Body of pancreas (tissue), 4 donors: Measurements from ENCODE around the gene EREG. TPM values are rescaled to one million over a fixed set of nuclear protein-coding genes. Genes with fewer than 3 reads are reported as not detected.
A peak's percentile ranks its signal among the peaks of the same experiment; 100 is the strongest.

Source experiments
- ATAC-seq: fragments of 150-250 bp; one replicate; pipeline ENCODE4 v1.9.1; 2016
- DNase-seq, 4 donors: peaks; one replicate each; pipeline ENCODE4 v3.0.0-alpha.2; 2019
- H3K27ac ChIP-seq, 4 donors: fragments of 200-600 bp; sonication (generic); 1 replicate in 3 of 4; 2 replicates in 1 of 4; pipeline versions ENCODE4 v1.5.1 to v1.6.1; 2016 to 2019; ENCODE audit warnings: mild to moderate bottlenecking in 1 of 4, mixed read lengths in 1 of 4, moderate library complexity in 1 of 4
- H3K27me3 ChIP-seq, 2 donors: fragments of 200-600 bp; sonication (generic); one replicate each; pipeline ENCODE4 v1.6.0; 2016; ENCODE audit warnings: mild to moderate bottlenecking in 1 of 2
- H3K36me3 ChIP-seq, 2 donors: fragments of 200-600 bp; sonication (generic); replicated peaks in 1 of 2; 2 replicates each; pipeline ENCODE4 v1.5.1; 2016; ENCODE audit warnings: low read depth in 2 of 2; ENCODE audit not compliant: insufficient read depth in 1 of 2
- H3K4me1 ChIP-seq: fragments of 200-600 bp; sonication (generic); one replicate; pipeline ENCODE4 v1.6.0; 2016
- H3K4me3 ChIP-seq, 2 donors: fragments of 200-600 bp; sonication (generic); 1 replicate in 1 of 2; 2 replicates in 1 of 2; pipeline ENCODE4 v1.5.1; 2016 to 2019
- H3K9me3 ChIP-seq, 3 donors: fragments of 200-600 bp; sonication (generic); 1 replicate in 2 of 3; 2 replicates in 1 of 3; pipeline ENCODE4 v1.5.1; 2016
- POLR2A ChIP-seq, 3 donors: fragments of 450-650 bp; IDR thresholded peaks; one replicate each; pipeline ENCODE4 v1.6.1; 2016; ENCODE audit warnings: antibody characterized with exemption in 3 of 3, mild to moderate bottlenecking in 2 of 3
- WGBS, 2 donors: methylation state at CpG; one replicate each; pipeline ENCODE4 v1.1.5; 2017; 5-methylcytosine and 5-hydroxymethylcytosine counted together
- intact Hi-C: fragments of 100-400 bp; cut with DNase I; formaldehyde crosslinking; loops from one replicate; pipeline ENCODE4 v1.15.1; 2023
- total RNA-seq, 2 donors: library from RNA; depleted of rRNA; stranded (reverse); fragments of >200 nt; gene quantifications; one replicate each; pipeline ENCODE4 v1.1.0, GENCODE V29; 2016
- TF ChIP-seq, protein P1 (sequence below), 7 experiments: fragments of 450-650 bp in 4 of 7; fragments of 200-600 bp in 3 of 7; sonication (generic) in 3 of 7; IDR thresholded peaks; one replicate each; pipeline ENCODE4 v1.5.1; 2016 to 2019; ENCODE audit warnings: antibody characterized with exemption in 7 of 7

The EREG gene
- total RNA-seq, 2 donors from 2014 or later: not detected

DNA sequence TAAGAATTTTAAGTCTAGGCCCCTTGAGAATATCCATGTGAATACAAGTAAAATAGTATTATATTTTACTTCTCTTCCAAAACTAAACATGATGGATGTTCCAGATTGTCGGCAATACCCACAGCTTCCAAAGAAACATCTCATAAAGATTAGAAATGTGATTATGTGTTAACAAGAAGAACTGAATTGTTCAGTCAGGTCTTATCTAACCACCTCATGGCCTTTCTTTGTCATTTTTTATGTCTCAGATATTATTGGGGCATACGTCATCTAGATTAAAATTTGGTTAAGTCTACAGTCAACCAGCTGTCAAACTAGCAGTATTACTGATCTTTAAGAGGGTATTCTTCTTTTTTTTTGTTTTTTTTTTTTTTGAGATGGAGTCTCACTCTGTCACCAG lies 46.7 kb upstream of the EREG start:
- intact Hi-C loops: no loop called here
- H3K27me3 ChIP-seq: no peaks in the 10 kb centered on the region
- TF ChIP-seq POLR2A (IDR thresholded peaks at IDR 0.05): no peak
- TF ChIP-seq, protein P1, sequence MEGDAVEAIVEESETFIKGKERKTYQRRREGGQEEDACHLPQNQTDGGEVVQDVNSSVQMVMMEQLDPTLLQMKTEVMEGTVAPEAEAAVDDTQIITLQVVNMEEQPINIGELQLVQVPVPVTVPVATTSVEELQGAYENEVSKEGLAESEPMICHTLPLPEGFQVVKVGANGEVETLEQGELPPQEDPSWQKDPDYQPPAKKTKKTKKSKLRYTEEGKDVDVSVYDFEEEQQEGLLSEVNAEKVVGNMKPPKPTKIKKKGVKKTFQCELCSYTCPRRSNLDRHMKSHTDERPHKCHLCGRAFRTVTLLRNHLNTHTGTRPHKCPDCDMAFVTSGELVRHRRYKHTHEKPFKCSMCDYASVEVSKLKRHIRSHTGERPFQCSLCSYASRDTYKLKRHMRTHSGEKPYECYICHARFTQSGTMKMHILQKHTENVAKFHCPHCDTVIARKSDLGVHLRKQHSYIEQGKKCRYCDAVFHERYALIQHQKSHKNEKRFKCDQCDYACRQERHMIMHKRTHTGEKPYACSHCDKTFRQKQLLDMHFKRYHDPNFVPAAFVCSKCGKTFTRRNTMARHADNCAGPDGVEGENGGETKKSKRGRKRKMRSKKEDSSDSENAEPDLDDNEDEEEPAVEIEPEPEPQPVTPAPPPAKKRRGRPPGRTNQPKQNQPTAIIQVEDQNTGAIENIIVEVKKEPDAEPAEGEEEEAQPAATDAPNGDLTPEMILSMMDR (IDR thresholded peaks at IDR 0.05): no peak

DNA sequence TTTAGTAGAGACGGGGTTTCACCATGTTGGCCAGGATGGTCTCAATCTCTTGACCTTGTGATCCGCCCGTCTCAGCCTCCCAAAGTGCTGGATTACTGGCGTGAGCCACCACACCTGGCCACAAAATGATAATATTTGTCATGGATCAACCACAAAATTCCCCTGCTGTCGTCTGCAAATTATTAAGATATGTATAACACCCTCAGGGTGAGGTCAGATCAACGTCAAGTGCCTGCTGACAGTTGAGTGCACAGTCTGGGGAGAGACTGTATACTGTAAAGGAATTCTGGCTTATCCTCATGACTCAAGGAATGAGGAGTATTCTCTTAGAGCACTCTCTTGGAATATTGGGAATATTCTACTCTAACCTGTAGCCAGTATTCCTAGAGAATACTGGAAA lies 45.5 kb upstream of the EREG start:
- Histone ChIP-seq H3K27me3 (no peaks in the 10 kb centered on the region), H3K9me3 (no peaks in the 10 kb centered on the region), H3K27ac (no peak overlapping the region), H3K4me3 (no peak overlapping the region), H3K36me3 (no peaks in the 10 kb centered on the region), H3K4me1 (no peaks in the 10 kb centered on the region)
- DNase-seq (no peak), ATAC-seq (no peak)
- intact Hi-C loops: no loop called here
- 66 to 76% methylated on average over 6 of the region's 6 CpGs for WGBS, 2 donors
- TF ChIP-seq POLR2A (IDR thresholded peaks at IDR 0.05): no peak
- TF ChIP-seq, protein P1 (IDR thresholded peaks at IDR 0.05): no peak

More for the DNA sequence above, 46.7 kb upstream of the EREG start:
- H3K9me3 ChIP-seq: no peaks in the 10 kb centered on the region
- ATAC-seq (no peak), DNase-seq (no peak)
- H3K4me1 ChIP-seq: no peaks in the 10 kb centered on the region
- no peak overlapping the region for H3K4me3 ChIP-seq
- H3K36me3 ChIP-seq: no peaks in the 10 kb centered on the region
- no peak overlapping the region for H3K27ac ChIP-seq
- WGBS, 2 donors: 69 to 71% methylated on average over 2 of the region's 2 CpGs

DNA sequence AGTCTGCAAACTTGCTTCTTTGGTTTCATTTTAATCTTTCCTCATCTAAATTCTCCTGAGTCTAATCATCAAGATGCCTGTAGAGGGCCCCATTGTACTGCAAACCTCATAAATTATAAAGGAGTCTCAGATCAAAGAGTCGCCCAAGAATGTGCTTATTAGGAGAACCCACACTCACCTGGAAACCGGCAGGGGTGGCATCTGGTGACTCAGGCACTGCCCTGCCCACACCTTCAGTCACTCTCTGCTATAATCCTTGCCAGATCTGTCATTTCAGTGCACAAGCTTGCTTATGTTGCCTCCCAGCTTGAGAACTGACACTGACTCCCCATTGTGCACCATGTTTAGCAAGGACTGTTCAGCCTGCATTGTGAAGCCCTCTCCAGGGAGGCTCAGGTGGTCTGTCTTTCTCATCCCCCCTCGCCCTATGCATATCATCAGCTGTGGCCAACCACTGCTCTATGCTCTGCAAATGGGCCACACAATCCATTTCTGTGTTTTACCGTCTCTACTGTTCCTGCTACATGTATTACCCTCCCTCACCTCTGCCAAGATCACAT lies 44.3 kb upstream of the EREG start:
- peak; percentile 63 for ATAC-seq
- Histone ChIP-seq H3K9me3 (no peaks in the 10 kb centered on the region), H3K4me1 (no peaks in the 10 kb centered on the region), H3K27ac (no peak overlapping the region), H3K36me3 (no peaks in the 10 kb centered on the region), H3K27me3 (no peaks in the 10 kb centered on the region), H3K4me3 (no peak overlapping the region)
- intact Hi-C loops: loop anchor here (5.0 kb wide), 1 partner anchor 357 kb away; no protein-coding TSS in a partner anchor
- peak; percentile 13 to 60 (median 44) for DNase-seq
- 37 to 39% methylated on average over 4 of the region's 4 CpGs for WGBS, 2 donors
- TF ChIP-seq, protein P1 (IDR thresholded peaks at IDR 0.05): peak in 6 of 7 experiments; percentile 23 to 62 (median 49)
- no peak for TF ChIP-seq POLR2A (IDR thresholded peaks at IDR 0.05)

DNA sequence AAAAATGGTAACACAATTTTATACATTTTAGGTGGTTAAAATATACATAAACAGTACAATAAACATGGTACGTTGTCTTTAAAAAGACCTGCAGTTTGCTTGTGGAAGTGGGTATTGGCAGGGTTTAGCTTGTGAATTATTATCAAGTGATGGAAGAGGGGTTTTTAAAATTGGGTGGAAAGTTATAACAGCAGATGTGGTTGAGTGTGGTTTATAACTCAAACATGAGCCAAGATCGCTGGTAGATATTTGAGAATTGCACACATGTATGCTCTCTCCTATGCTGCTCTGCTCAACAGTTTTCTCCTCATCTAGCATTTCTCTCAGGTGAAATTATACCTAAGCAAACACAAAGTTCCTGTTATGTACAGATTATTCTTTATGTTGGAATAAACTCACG lies 42.6 kb upstream of the EREG start:
- Histone ChIP-seq H3K9me3 (no peaks in the 10 kb centered on the region), H3K36me3 (no peaks in the 10 kb centered on the region), H3K4me3 (no peak overlapping the region), H3K27ac (no peak overlapping the region), H3K27me3 (no peaks in the 10 kb centered on the region), H3K4me1 (no peaks in the 10 kb centered on the region)
- ATAC-seq: no peak
- intact Hi-C loops: loop anchor here (5.0 kb wide), 1 partner anchor 355 kb away; no protein-coding TSS in a partner anchor
- no peak for TF ChIP-seq POLR2A (IDR thresholded peaks at IDR 0.05)
- TF ChIP-seq, protein P1 (IDR thresholded peaks at IDR 0.05): no peak
- no peak for DNase-seq
- 68 to 70% methylated on average over 3 of the region's 3 CpGs for WGBS, 2 donors

DNA sequence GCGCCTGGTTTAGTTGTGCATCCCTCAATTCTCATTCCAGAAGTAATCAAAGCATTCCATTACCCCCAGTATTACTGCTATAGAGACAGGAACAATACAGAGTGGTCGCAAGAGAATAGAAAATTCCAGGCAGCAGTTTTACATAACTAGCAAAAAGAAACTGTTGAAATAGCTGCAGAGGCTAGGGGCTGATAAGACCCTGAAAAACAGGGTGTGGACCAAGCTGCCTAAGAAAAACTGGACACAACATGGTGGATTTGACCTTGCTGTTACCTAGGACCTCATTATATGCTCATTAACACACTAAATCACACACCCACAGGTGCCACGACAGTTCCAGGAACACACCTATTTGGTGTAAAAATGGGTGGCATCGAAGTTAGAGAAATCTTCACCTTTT lies 41.3 kb upstream of the EREG start:
- intact Hi-C loops: loop anchor here (5.0 kb wide), 1 partner anchor 354 kb away; no protein-coding TSS in a partner anchor
- H3K9me3 ChIP-seq: no peaks in the 10 kb centered on the region
- 64 to 73% methylated on average over 4 of the region's 4 CpGs for WGBS, 2 donors
- no peaks in the 10 kb centered on the region for H3K27me3 ChIP-seq
- H3K36me3 ChIP-seq: no peaks in the 10 kb centered on the region
- H3K4me3 ChIP-seq: no peak overlapping the region
- no peak for TF ChIP-seq POLR2A (IDR thresholded peaks at IDR 0.05)
- TF ChIP-seq, protein P1 (IDR thresholded peaks at IDR 0.05): no peak
- ATAC-seq (no peak), DNase-seq (no peak)
- H3K27ac ChIP-seq: no peak overlapping the region
- no peaks in the 10 kb centered on the region for H3K4me1 ChIP-seq
